VCaP (cell line): Measurements from ENCODE around the gene FABP3.

Experiments
- H3K27ac ChIP-seq: fragments of 450-650 bp; 2 replicates; pipeline ENCODE4 v1.5.1; 2017
- CTCF ChIP-seq: fragments of 450-650 bp; conservative IDR thresholded peaks from 2 replicates; pipeline ENCODE4 v1.5.1; 2017; ENCODE audit warnings: mild to moderate bottlenecking, moderate library complexity

FABP3 gene

GRCh38 chr1:31370021-31370420, 2.9 kb downstream of the FABP3 start:
- no peak overlapping the region for H3K27ac ChIP-seq
- no peak for TF ChIP-seq CTCF

DNA sequence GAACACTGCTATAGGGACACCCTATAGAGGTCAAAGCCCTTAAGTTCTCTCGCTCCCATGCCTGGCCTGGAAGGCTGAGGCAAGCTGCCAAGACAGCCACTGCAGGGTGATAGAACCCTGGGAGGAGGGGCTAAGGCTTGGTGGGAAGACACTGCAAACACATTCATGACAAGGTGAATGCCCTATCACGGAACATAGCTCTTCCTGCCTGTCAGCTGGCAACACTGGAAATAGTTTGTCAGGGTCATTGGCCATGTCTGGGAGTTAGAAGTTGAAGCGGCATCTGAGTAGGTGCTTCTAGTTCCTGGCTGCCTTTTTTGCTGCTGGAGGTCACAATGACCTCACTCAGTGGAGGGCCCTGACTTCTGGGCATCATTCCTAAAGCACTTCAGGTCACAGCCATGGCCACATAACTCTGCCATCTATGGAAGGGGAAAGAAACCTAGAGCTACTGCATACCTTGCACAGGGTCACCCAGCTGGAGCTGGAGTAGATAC, 4.2 kb downstream of the FABP3 start:
- H3K27ac ChIP-seq = no peak overlapping the region
- no peak for TF ChIP-seq CTCF

- TF ChIP-seq CTCF = no peak
- no peak overlapping the region for H3K27ac ChIP-seq
Measured at GRCh38 chr1:31366796-31367195, 6.1 kb downstream of the FABP3 start.

GRCh38 chr1:31364561-31365250, 8.2 kb downstream of the FABP3 start:
- no peak for TF ChIP-seq CTCF
- H3K27ac ChIP-seq = peak overlapping the region; percentile 22

DNA sequence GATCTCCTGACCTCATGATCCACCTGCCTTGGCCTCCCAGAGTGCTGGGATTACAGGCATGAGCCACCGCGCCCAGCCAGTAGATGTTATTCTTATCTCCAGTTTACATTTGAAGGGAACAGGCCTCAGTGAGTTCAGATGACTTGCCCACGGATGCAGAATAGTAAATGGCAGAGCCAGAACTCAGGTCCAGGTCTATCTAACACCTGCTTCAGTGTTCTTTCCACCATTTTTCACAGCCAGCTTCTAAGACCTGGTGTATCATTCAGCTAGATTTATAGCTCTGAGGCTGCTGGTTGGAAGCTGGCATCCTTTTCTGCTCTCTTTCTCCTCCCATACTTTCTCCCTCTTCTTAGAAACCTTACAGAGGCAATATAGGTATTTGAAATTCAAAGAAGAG, 10.8 kb downstream of the FABP3 start:
- H3K27ac ChIP-seq = no peak overlapping the region
- TF ChIP-seq CTCF = no peak

DNA sequence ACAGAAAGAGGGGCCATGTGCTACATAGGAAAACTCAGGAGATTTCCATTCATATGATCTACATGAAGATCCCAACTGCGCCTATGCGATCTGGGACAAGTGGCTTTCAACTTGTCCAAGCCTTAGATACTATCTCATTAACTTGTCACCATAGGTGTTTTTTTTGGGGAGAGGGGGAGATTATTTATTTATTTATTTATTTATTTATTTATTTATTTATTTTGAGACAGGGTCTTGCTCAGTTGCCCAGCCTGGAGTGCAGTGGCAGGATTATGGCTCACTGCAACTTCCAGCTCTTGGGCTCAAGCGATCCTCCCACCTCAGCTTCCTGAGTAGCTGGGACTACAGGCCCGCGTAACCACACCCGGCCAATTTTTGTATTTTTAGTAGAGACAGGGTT, 11.3 kb downstream of the FABP3 start:
- no peak for TF ChIP-seq CTCF
- no peak overlapping the region for H3K27ac ChIP-seq

DNA sequence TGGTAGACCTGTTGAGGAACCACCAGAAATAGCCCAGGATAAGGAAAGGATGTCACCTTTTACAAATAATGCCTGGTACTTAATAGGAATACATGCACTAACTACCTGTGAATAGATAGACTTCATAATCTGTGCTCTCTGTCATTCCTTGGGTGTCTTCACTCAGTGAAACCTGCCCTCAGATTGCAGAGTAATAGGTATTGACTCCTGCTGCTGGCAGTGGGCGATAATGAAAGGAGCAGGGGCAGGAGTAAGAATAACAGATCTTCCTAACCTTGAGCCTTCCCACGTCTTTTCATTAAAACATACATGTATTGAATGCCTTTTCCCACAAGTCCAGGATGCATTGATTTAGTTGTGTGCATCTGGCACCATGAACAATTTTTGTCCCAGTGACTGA, 16.4 kb downstream of the FABP3 start:
- no peak for TF ChIP-seq CTCF
- H3K27ac ChIP-seq = no peak overlapping the region
